ENCODE measurements around the gene TRIM10.
"Not testable (repeated sequence)": the region's sequence is repeated elsewhere in the genome, so short reads cannot be mapped to it uniquely, and the experiment has no call there.

The TRIM10 gene

GRCh38 chr6:30152910-30153610 is 8.0 kb downstream of the TRIM10 start:
- FAIRE-seq: no peak

DNA sequence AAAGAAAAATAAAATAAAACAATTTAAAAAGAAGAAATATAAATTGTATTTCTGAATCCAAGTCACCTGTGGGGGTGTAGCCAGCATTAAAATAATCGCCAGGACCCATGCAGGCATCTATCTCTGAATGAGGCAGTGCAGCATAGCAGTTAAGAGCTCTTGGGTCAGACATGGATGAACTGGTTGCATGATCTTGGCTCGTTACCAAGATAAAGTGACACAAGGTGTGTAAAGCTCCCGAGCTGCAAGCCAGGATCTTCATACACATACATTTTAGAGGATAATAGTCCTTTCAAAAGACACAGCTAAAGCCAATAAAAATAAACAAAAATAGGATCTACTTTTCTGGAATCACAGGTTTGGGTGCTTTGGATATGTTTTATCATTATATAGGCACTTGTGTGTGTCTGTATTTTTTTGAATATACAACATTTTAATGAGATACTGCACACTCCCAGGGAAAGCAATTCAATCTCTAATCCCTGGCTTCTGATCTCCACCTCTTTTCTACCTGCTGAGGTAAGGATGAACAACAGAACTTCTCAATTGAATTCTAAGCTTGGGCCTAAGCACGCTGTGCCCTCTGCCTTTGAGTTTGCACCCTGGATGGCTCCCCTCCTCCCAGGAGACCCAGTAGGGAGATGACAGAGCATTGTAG is 8.9 kb downstream of the TRIM10 start:
- FAIRE-seq: no peak

DNA sequence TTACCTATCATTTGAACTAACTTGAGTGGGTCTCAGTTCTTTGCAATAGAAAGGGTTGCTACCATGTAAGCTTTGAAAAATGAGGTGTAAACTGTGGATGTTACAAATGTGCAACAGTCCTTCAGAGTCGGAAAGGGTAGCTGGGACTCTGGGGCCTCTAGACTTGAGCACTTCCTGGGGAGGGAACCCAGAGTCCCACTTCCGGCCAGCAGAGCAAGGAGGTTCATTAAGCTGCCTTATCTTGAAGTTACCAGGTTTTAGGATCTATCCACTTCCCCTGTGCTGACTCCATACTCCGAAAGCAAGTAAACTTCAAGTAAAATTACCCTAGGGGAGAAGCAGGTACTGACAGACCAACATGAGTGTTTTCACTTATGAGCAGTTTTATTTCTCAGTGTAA is 9.4 kb downstream of the TRIM10 start:
- FAIRE-seq: no peak

DNA sequence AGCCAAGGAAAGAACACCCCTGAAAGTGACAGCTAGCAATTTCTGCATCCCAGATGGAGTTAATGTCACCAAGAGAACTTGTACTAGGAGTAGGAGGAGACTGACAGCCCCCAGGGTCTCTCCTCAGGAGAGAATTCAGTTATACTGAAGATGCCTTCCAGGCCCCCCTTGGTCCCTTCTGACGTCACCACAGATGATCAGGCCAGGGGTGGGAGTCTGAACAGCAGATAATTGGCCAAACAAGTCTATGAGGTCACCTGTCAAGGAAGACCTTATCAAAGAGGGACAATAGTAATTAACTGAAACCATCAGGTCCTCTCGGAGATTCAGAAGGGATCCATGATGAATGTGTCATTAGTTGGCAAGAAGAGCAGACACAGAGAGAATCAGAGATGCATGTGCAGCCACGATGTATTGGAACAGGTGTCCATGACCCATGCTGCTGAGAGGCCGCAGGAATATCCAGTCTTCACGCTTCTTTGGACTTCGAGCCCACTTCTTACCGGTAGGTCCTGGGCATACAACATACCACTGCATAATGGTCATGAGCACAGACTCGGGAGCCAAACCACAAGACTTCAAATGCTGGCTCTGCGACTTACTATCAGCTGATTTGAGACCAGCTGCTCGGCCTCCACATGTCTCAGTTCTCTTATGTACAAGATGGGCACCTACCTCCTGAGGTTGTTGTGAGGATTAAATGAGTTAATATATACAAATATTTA is 10.2 kb downstream of the TRIM10 start:
- no peak for FAIRE-seq

DNA sequence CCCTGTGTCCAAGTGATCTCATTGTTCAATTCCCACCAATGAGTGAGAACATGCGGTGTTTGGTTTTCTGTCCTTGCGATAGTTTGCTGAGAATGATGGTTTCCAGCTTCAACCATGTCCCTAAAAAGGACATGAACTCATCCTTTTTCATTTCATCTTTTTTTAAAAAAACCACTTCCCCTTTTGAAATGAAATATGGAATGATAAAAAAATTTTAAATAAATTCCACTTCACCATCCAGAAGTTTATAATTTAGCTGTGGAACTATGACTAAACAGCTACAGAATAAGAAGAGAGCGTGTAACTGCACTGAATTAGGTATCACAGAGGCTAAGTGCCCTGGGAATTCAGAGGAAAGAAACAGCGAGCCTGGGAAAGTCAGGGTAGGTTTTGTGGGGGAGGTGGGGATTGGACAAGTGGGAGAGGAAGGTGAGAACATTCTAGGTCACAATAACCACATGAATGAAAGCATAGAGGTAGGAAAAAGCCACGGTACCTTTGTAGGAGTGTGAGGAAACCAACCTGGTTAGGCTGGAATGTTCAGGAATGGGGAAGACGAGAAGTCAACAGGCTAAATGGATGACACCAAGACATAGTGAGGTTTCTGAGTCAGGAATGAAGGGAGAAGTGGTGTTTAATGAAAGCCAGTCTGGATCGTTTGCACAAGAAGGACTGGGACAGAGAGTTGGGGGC is 11.0 kb downstream of the TRIM10 start:
- no peak for FAIRE-seq

GRCh38 chr6:30149234-30149633 is 11.8 kb downstream of the TRIM10 start:
- no peak for FAIRE-seq

GRCh38 chr6:30147096-30147495 is 13.9 kb downstream of the TRIM10 start:
- FAIRE-seq: no peak

GRCh38 chr6:30145818-30146217 is 15.2 kb downstream of the TRIM10 start:
- FAIRE-seq: no peak

GRCh38 chr6:30144811-30145210 is 16.2 kb downstream of the TRIM10 start:
- FAIRE-seq: no peak

GRCh38 chr6:30143780-30144179 is 17.2 kb downstream of the TRIM10 start:
- FAIRE-seq: no peak

DNA sequence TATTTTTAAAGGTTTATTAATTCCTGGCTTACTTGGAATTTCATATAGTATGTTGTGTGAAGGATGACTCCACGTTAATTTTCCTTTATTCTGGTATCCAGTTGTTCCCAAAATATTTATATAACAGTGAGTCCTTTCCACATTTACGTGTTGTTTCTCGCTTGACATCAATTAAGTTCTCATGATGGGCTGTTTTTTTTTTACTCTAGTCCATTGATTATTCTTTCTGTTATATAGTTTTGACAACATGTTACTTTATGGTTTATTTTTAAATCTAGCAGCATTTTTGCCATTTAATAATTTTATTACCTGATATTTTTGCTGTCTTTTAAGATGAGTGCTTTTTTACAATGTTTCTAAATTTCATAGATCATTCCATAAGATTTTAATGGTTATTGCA is 18.3 kb downstream of the TRIM10 start:
- FAIRE-seq: no peak

DNA sequence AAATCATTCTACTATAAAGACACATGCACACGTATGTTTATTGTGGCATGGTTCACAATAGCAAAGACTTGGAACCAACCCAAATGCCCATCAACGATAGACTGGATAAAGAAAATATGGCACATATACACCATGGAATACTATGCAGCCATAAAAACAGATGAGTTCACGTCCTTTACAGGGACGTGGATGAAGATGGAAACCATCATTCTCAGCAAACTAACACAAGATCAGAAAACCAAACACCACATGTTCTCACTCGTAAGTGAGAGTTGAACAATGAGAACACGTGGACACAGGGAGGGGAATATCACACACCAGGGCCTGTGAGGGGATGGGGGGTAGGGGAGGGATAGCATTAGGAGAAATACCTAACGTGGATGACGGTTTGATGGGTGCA is 20.8 kb downstream of the TRIM10 start:
- not testable (repeated sequence) for FAIRE-seq

- no peak for FAIRE-seq
These were observed 24.3 kb downstream of the TRIM10 start for GRCh38 chr6:30136570-30137286.

DNA sequence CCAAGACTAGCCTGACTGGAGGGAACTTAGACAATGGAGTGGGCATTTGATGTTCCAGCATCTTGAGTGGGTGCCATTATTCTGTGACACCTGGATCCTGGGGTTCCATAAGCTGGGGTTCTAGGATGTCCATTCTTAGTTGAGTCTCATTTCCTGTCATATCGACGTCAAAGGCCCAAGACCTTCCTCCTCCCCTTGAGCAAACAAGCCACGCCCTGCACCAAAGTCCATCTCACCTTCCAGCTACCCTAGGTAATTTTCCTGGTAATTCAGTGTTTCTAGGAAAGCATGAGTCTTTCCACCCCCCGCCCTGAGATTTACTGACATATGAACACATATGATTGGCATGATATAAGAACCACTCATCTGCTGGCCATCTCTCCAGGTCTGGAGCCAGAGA is 25.3 kb downstream of the TRIM10 start, which contains the start of gene TRIM40:
Gene TRIM40 (plus strand): TSS at position 384 of the 400 bp plus-strand sequence. CDS start 897 bp downstream, outside the sequence.
- FAIRE-seq: no peak

DNA sequence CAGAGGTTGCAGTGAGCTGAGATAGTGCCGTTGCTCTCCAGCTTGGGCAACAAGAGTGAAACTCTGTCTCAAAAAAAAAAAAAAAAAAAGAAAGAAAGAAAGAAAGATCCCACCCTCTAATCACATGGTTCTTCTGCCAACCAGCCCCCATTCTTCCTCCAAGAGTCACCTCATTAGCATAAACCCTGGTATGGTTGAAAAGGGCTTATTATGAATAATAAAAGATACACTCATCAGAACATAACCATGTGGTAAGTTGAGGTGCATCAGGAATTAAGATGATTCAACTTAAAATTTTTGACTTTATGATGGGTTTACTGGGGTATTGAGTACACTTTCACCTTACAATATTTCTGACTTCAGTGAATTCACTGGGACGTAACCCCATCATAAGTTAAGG is 25.9 kb downstream of the TRIM10 start:
- FAIRE-seq: no peak

DNA sequence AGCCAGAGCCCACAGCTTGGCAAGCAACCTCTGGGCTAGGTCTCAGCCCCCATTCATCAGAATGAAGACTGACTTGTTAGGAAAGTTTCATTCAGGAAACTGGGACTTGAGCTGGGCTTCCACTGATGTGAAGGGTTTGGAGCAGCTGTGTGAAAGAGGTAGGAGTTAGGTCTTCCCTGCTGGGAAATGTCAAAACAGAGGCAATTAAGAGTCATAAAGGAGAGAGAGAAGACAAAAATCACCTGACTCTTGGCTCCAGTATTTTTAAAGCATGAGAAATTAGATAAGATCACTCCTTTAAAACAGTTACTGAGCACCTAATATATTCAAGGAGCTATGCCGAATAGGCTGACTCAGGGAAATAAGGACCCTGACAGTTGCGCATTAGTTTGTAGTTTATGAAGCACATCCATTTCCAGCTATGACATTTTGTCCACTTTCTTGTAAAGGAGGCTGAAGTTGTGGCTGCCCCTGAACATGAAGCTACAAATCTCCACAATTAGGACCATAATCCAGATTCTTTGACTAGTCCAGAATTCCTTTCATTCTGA is 29.0 kb downstream of the TRIM10 start:
- no peak for FAIRE-seq

GRCh38 chr6:30130887-30131862 is 29.8 kb downstream of the TRIM10 start:
- FAIRE-seq: peak; percentile 79

DNA sequence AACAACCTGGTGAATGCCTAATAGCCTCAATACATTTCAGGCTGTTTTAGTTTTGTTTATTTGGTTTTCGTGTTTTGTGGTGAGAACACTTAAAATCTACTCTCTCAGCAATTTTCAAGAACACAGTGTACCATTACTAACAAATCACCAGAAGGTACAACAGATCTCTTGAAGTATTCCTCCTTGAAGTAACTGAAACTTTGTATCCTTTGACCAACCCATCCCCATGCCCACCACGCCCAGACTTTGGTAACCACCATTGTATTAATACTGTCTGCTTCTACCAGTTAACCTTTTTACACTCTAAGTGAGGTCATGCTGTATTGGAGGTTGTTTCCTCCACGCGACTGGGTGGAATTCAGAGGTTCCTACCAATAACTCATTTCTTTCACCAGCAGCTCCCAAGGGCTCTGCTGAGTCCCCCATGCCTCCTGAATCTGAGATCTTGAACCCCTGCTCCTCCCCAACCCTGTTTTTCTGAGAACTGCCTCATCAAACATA is 30.8 kb downstream of the TRIM10 start:
- FAIRE-seq: no peak

GRCh38 chr6:30129265-30130178 is 31.5 kb downstream of the TRIM10 start:
- no peak for FAIRE-seq

Measured in TTC549 (cell line).